Stimulated activated naive B cell treated with anti-CD40 and anti-IgM and Interleukin-4, amounts not matched to agents 10 μg/mL and 1 μg/mL and 100 μg/mL, for 72 hours (primary cell): Measurements from ENCODE around the gene CHP1.
A peak's percentile ranks its signal among the peaks of the same experiment; 100 is the strongest.

Experiments used
- ATAC-seq, 2 donors: fragments of 150-1000 bp; cut with Tn5 transposase; replicated peaks; 2 replicates each; pipeline ENCODE4 v1.10.0; 2021; ENCODE audit warnings: moderate library complexity in 1 of 2
- DNase-seq: peaks from one replicate; pipeline ENCODE4 v3.0.0; 2021
- H3K27ac Mint-ChIP-seq: one replicate; pipeline ENCODE4 v1.8.0; 2022; ENCODE audit warnings: mild to moderate bottlenecking, mixed read lengths
- H3K27me3 Mint-ChIP-seq, 2 donors: one replicate each; pipeline ENCODE4 v1.8.0; 2022; ENCODE audit warnings: mixed read lengths in 2 of 2
- H3K36me3 Mint-ChIP-seq, 2 donors: one replicate each; pipeline ENCODE4 v1.8.0; 2022; ENCODE audit warnings: mixed read lengths in 2 of 2, mild to moderate bottlenecking in 1 of 2
- H3K4me1 Mint-ChIP-seq, 2 donors: one replicate each; pipeline ENCODE4 v1.8.0; 2022; ENCODE audit warnings: mixed read lengths in 2 of 2, mild to moderate bottlenecking in 1 of 2
- H3K4me3 Mint-ChIP-seq, 2 donors: one replicate each; pipeline ENCODE4 v1.8.0; 2022; ENCODE audit warnings: mild to moderate bottlenecking in 2 of 2, mixed read lengths in 2 of 2, moderate library complexity in 1 of 2
- H3K9me3 Mint-ChIP-seq, 2 donors: one replicate each; pipeline ENCODE4 v1.8.0; 2022; ENCODE audit warnings: mixed read lengths in 2 of 2, mild to moderate bottlenecking in 1 of 2

Gene CHP1

DNA sequence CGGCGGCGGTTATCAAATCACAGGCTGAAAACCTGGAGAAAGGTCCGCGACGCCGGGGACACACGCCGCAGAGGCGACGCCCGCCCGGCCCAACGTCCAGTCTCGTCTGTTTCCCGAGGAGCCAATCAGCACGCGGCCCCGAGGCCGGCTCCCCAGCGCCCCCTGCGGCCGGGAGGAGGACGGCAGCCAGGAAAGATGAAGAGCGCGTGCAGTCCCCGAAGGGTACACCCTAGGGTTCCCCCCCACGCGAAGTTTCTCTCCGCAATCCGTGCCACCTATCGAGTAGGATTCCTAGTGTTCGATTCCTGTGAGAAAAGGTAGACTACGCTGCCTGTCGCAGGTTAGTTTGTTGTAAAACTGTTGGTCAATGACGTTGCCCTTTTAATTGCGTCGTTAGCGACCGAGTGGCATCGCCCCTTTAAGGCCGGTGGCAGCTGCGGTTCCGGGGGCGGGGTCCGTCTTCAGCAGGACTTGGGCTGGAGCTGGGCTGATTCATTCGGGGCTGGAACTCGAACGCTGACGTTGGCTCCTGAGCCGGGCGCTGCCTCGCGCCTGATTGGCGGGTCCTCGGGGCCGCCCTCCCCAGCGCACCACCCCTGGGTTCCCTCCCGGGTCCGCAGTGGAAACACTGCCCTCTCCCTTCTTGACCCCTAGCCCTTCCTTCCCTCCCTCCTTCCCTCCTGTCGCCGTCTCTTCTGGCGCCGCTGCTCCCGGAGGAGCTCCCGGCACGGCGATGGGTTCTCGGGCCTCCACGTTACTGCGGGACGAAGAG, at the start of gene CHP1, which contains the start of gene EXD1:
CHP1 (plus strand) TSS at position 619 of the 772 bp plus-strand sequence; CDS start at position 734, 115 bp downstream.
EXD1 (minus strand) TSS at position 108 of the 772 bp plus-strand sequence. CDS start 4,182 bp downstream, outside the sequence.
- peaks cover 11 to 30% of the 10 kb centered on the region in 2 donors for H3K4me1 Mint-ChIP-seq
- ATAC-seq (peak; percentile 98), DNase-seq (peak; percentile 95)
- peak within 1 kb of the TSS; percentile 98 for H3K27ac Mint-ChIP-seq
- peaks cover 0 to 2% of the 10 kb centered on the region in 2 donors for H3K36me3 Mint-ChIP-seq
- H3K4me3 Mint-ChIP-seq = peak within 1 kb of the TSS; percentile 97
- H3K27me3 Mint-ChIP-seq = no peaks in the 10 kb centered on the region
- H3K9me3 Mint-ChIP-seq = no peaks in the 10 kb centered on the region

DNA sequence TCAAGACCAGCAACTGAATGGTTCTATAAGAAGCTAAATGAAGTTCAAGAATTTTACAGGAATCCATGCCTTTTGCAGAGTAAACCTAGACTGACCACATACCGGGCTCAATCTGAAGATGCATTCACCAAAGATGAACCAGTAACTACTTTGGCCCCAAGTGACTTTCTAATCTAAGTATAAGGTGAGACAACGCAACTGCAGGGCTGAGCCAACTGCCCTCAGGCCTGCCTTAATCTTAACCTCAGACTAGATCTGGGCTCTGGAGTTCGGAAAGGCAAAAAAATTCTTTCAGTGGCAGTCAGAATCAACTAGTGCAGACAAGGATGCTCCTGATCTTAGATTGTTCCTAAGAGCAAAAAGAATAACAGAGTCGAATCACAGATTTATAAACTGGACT, 48.8 kb upstream of the CHP1 start:
- no peak for ATAC-seq
- no peak overlapping the region for H3K4me3 Mint-ChIP-seq
- H3K4me1 Mint-ChIP-seq = peaks cover 2 to 8% of the 10 kb centered on the region in 2 donors
- H3K9me3 Mint-ChIP-seq = no peaks in the 10 kb centered on the region
- no peaks in the 10 kb centered on the region for H3K36me3 Mint-ChIP-seq
- no peak for DNase-seq
- H3K27me3 Mint-ChIP-seq = no peaks in the 10 kb centered on the region
- no peak overlapping the region for H3K27ac Mint-ChIP-seq

GRCh38 chr15:41183581-41183980, 47.5 kb upstream of the CHP1 start:
- Mint-ChIP-seq H3K27me3 (no peaks in the 10 kb centered on the region), H3K9me3 (no peaks in the 10 kb centered on the region), H3K27ac (no peak overlapping the region), H3K36me3 (no peaks in the 10 kb centered on the region), H3K4me1 (peaks cover 2 to 8% of the 10 kb centered on the region in 2 donors), H3K4me3 (no peak overlapping the region)
- ATAC-seq (no peak), DNase-seq (no peak)

- DNase-seq (no peak), ATAC-seq (no peak)
- Mint-ChIP-seq H3K9me3 (peaks cover 0 to 2% of the 10 kb centered on the region in 2 donors), H3K27ac (no peak overlapping the region), H3K4me3 (no peak overlapping the region), H3K4me1 (no peaks in the 10 kb centered on the region), H3K27me3 (no peaks in the 10 kb centered on the region), H3K36me3 (no peaks in the 10 kb centered on the region)
These were observed 36.6 kb upstream of the CHP1 start for GRCh38 chr15:41194444-41194843.

DNA sequence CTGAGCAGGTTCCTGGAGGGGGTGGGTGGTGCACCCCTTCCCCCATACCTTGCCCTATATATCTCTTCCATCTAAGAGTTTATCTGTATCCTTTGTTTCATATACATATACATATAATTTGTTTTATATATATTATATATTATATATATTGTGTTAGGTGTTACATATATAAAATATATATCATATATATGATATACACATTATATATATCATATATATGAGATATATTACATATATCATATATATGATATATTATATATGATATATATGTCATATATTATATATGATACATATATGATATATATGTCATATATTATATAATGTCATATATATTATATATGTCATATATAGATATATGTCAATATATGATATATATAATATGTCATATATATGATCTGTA, 31.6 kb upstream of the CHP1 start:
- no peak overlapping the region for H3K4me3 Mint-ChIP-seq
- H3K27me3 Mint-ChIP-seq = no peaks in the 10 kb centered on the region
- no peaks in the 10 kb centered on the region for H3K36me3 Mint-ChIP-seq
- no peak overlapping the region for H3K27ac Mint-ChIP-seq
- DNase-seq (no peak), ATAC-seq (no peak)
- H3K9me3 Mint-ChIP-seq = no peaks in the 10 kb centered on the region
- no peaks in the 10 kb centered on the region for H3K4me1 Mint-ChIP-seq

DNA sequence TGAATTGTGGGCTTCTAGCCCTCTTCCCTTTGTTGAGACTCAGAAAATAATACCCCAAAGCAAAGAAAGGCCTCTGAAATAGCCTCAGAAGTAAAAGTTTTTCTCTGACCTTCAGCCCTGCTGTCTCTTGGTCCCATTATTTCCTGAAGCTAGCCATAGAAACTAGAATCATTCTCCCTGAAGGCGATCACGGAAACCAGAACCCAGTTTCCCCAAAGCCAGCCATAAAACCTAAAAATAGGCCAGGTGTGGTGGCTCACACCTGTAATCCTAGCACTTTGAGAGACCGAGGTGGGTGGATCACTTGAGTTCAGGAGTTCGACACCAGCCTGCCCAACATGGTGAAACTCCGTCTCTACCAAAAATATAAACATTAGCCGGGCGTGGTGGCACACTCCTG, 27.7 kb upstream of the CHP1 start:
- no peaks in the 10 kb centered on the region for H3K4me1 Mint-ChIP-seq
- no peaks in the 10 kb centered on the region for H3K36me3 Mint-ChIP-seq
- ATAC-seq (no peak), DNase-seq (no peak)
- no peaks in the 10 kb centered on the region for H3K9me3 Mint-ChIP-seq
- no peak overlapping the region for H3K4me3 Mint-ChIP-seq
- H3K27me3 Mint-ChIP-seq = peaks cover 0 to 5% of the 10 kb centered on the region in 2 donors
- H3K27ac Mint-ChIP-seq = no peak overlapping the region

GRCh38 chr15:41205315-41205714, 25.8 kb upstream of the CHP1 start:
- no peak for ATAC-seq
- no peaks in the 10 kb centered on the region for H3K36me3 Mint-ChIP-seq
- no peak overlapping the region for H3K27ac Mint-ChIP-seq
- H3K4me1 Mint-ChIP-seq = no peaks in the 10 kb centered on the region
- H3K4me3 Mint-ChIP-seq = no peak overlapping the region
- no peak for DNase-seq
- H3K9me3 Mint-ChIP-seq = no peaks in the 10 kb centered on the region
- peaks cover 0 to 5% of the 10 kb centered on the region in 2 donors for H3K27me3 Mint-ChIP-seq

- no peak overlapping the region for H3K4me3 Mint-ChIP-seq
- no peaks in the 10 kb centered on the region for H3K9me3 Mint-ChIP-seq
- DNase-seq (no peak), ATAC-seq (no peak)
- no peaks in the 10 kb centered on the region for H3K36me3 Mint-ChIP-seq
- peaks cover 0 to 5% of the 10 kb centered on the region in 2 donors for H3K27me3 Mint-ChIP-seq
- H3K27ac Mint-ChIP-seq = no peak overlapping the region
- H3K4me1 Mint-ChIP-seq = no peaks in the 10 kb centered on the region
These were observed 23.2 kb upstream of the CHP1 start for GRCh38 chr15:41207687-41208448.

GRCh38 chr15:41215708-41216107, 15.4 kb upstream of the CHP1 start:
- Mint-ChIP-seq H3K4me3 (no peak overlapping the region), H3K9me3 (no peaks in the 10 kb centered on the region), H3K27me3 (peaks cover 5 to 17% of the 10 kb centered on the region in 2 donors), H3K27ac (no peak overlapping the region), H3K36me3 (no peaks in the 10 kb centered on the region), H3K4me1 (no peaks in the 10 kb centered on the region)
- ATAC-seq = no peak
- no peak for DNase-seq

DNA sequence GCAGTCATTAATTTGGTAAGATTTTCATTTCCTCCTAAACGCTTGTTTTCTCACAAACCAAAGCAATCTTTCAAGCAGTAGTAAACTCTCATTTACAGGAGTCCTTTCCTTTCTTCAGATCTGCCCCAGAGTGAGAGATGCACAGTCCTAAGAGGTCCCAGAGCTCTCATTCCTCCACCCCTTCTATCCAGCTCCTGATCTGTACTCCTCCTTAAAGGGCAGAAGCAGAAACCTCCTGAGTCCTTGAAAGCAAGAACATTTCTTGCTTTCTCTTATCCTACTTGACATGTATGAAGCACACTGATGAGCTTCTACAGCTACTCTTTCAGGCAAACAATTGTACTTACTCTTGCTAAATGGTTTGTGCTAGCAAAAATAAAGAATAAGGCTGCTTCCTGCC, 12.2 kb upstream of the CHP1 start:
- H3K4me3 Mint-ChIP-seq = no peak overlapping the region

DNA sequence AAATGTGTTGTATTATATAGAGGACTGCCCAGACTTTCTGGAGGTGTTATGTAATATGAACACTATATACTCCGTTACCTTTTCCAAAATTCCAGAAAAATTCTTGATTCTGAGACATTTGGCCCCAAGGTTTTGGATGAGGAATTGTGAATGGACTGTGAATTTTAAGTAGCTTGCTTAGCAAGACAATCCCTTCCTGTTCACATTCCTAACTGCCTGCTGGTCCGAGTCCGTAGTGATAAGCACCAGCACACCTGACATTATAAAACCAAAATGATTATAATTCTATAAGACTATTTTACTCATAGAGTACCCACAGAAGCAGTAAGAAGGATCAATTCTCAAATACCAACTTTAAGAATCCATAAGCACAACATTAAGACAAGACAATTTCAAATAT, 11.7 kb upstream of the CHP1 start:
- Mint-ChIP-seq H3K9me3 (no peaks in the 10 kb centered on the region), H3K4me1 (no peaks in the 10 kb centered on the region), H3K27ac (no peak overlapping the region), H3K36me3 (no peaks in the 10 kb centered on the region), H3K27me3 (peaks cover 12 to 21% of the 10 kb centered on the region in 2 donors), H3K4me3 (no peak overlapping the region)
- ATAC-seq (no peak), DNase-seq (no peak)

More for the DNA sequence above, 12.2 kb upstream of the CHP1 start:
- no peak for DNase-seq
- Mint-ChIP-seq H3K4me1 (no peaks in the 10 kb centered on the region), H3K9me3 (no peaks in the 10 kb centered on the region), H3K27ac (no peak overlapping the region), H3K27me3 (peaks cover 12 to 21% of the 10 kb centered on the region in 2 donors), H3K36me3 (no peaks in the 10 kb centered on the region)
- no peak for ATAC-seq

DNA sequence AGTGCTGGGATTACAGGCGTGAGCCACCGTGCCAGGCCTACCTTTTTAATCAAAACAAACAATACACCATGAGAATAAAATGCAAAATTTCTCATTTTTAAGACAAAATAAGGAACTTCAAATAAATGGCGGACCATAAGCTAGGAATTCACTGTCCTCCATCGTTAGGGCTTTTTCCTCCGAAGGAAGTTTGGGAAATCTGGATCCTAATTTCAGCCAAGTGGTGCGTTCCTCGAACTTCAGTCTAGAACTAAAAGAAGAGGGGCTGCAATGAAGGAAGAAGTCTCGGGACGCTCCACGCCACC, 771 bp upstream of the CHP1 start:
- Mint-ChIP-seq H3K27ac (peak overlapping the region; percentile 98), H3K36me3 (peaks cover 0 to 2% of the 10 kb centered on the region in 2 donors), H3K9me3 (no peaks in the 10 kb centered on the region), H3K27me3 (no peaks in the 10 kb centered on the region), H3K4me3 (peak overlapping the region; percentile 97), H3K4me1 (peaks cover 11 to 30% of the 10 kb centered on the region in 2 donors)
- DNase-seq (no peak), ATAC-seq (no peak)

DNA sequence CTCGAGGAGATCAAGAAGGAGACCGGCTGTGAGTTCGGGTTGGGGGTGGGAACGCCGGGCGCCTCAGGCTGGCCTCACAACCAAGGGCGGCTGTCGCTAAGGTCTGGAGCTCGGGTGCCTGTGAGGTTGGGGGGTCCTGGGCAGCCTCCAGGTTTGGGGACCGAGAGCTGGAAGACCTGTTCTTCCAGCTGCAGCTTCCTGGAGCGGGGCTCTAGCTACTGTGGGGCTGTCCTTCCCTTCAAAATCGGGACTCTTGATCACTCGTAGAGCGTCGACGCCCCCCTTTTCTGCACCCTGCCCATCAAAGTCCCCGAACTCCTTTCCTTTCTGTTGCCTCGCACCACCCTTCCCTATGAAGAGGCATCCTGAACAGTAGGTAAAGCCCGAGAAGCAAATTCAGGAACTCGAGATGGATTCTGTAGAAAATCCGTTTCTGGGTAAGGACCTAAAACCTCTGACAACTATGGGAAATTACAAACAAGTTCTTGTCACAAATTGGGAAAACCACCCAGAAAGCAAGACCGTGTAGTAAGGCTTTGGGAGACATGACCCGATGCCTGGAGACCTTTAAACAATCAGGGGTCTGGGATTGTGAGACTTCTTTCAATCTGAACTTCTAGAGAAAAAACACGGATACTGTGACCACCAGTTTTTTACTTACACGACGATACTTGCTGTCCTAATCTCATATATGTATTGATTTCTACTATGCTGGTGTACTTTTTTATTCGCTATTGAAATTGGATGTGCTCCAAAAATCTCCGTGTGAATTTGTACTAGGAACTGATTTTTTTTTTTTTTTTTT, 556 bp downstream of the CHP1 start:
- no peaks in the 10 kb centered on the region for H3K27me3 Mint-ChIP-seq
- peak overlapping the region; percentile 98 for H3K27ac Mint-ChIP-seq
- H3K4me3 Mint-ChIP-seq = peak overlapping the region; percentile 97
- peaks cover 0 to 2% of the 10 kb centered on the region in 2 donors for H3K36me3 Mint-ChIP-seq
- H3K9me3 Mint-ChIP-seq = no peaks in the 10 kb centered on the region
- peaks cover 11 to 30% of the 10 kb centered on the region in 2 donors for H3K4me1 Mint-ChIP-seq
- ATAC-seq (peak; percentile 62 to 69), DNase-seq (no peak)

DNA sequence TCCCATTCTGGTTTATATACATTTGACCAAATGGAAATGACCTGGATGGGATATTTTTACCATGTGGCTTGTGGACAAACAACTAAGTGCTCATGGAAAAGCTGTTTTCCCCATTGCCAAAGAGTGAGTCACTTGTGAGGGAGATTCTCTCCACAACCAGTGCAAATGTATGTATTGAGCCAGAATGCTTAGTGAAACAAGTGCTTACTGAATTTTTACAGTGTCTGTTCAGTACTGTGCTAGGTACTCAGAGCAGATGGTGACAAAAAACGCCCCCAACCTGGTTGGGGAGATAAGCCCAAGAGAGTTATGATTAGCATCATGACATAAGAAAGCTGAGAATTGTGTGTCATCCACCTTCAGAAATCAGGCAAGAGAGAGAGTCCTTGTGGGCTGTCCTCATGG, 2.3 kb downstream of the CHP1 start:
- Mint-ChIP-seq H3K4me3 (no peak overlapping the region), H3K4me1 (peaks cover 15 to 39% of the 10 kb centered on the region in 2 donors), H3K27me3 (no peaks in the 10 kb centered on the region), H3K9me3 (no peaks in the 10 kb centered on the region), H3K36me3 (peaks cover 4% of the 10 kb centered on the region in 2 donors), H3K27ac (no peak overlapping the region)
- DNase-seq = no peak
- no peak for ATAC-seq
